ENCODE data around the gene IDH3B. TPM values are rescaled to one million over a fixed set of nuclear protein-coding genes. Genes with fewer than 3 reads are reported as not detected.

Gene IDH3B
- total and polyA plus RNA-seq, 9 of the 15 experiments (the other 6 are each of a cell fraction or from before 2014, with no cell fraction given): 91.7 to 224 (median 155) TPM

- TF ChIP-seq ZBTB9 (CRISPR knock-in tag; IDR thresholded peaks at IDR 0.05): no peak
- TF ChIP-seq TAF15 (IDR thresholded peaks at IDR 0.05; ENCODE audit: low read depth, low read length): 0 out of 2 replicates have a peak, but pooled peaks have one; percentile 46
- TF ChIP-seq GMEB1 (CRISPR knock-in tag; IDR thresholded peaks at IDR 0.05): no peak
- TF ChIP-seq CTBP1 (IDR thresholded peaks at IDR 0.05; ENCODE audit: borderline replicate concordance): no peak
- no peak for TF ChIP-seq ZNF57 (CRISPR knock-in tag; IDR thresholded peaks at IDR 0.05)
- no peak for TF ChIP-seq HDAC6 (IDR thresholded peaks at IDR 0.05; ENCODE audit: low read depth, low read length)
- TF ChIP-seq KDM5B (IDR thresholded peaks at IDR 0.05; ENCODE audit: insufficient replicate concordance, low read depth, low read length): peak; percentile 31
- no peak for TF ChIP-seq ZNF655 (CRISPR knock-in tag; IDR thresholded peaks at IDR 0.05)
Observed at GRCh38 chr20:2655331-2656116, 8.5 kb downstream of the IDH3B start (continued).

Measured in K562 (cell line).